ENCODE data around the gene SHISA5.

GRCh38 chr3:48535578-48535977, 31.6 kb upstream of the SHISA5 start:
- no peak for TF ChIP-seq JUNB (IDR thresholded peaks at IDR 0.05)
- TF ChIP-seq RAD21 (conservative IDR thresholded peaks at IDR 0.05 in 1 of 2, IDR thresholded peaks at IDR 0.05 in 1 of 2), result no peak
- TF ChIP-seq HDAC2 (IDR thresholded peaks at IDR 0.05), result no peak
- TF ChIP-seq MYC (IDR thresholded peaks at IDR 0.05; ENCODE audit: borderline replicate concordance, low read length), result no peak
- TF ChIP-seq RFX5 (IDR thresholded peaks at IDR 0.05), result no peak
- TF ChIP-seq, protein P1, sequence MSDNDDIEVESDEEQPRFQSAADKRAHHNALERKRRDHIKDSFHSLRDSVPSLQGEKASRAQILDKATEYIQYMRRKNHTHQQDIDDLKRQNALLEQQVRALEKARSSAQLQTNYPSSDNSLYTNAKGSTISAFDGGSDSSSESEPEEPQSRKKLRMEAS (IDR thresholded peaks at IDR 0.05), result no peak
- TF ChIP-seq EHF (CRISPR knock-in tag; IDR thresholded peaks at IDR 0.05), result no peak
- TF ChIP-seq POLR2A (IDR thresholded peaks at IDR 0.05; ENCODE audit: low read length), result no peak

Measured in A549 (cell line).